Esophagus squamous epithelium (tissue), 4 donors: Measurements from ENCODE around the gene WNT9A.

Source experiments
- CTCF ChIP-seq, 6 experiments: fragments of 450-650 bp in 4 of 6; fragments of 200-600 bp in 2 of 6; sonication (generic) in 2 of 6; IDR thresholded peaks; one replicate each; pipeline ENCODE4 v1.5.1; 2016 to 2019; ENCODE audit warnings: antibody characterized with exemption in 6 of 6, mild to moderate bottlenecking in 4 of 6, moderate library complexity in 4 of 6
- POLR2A ChIP-seq, 4 donors: fragments of 450-650 bp; IDR thresholded peaks; one replicate each; pipeline ENCODE4 v1.6.1; 2017; ENCODE audit warnings: antibody characterized with exemption in 4 of 4, mild to moderate bottlenecking in 4 of 4, moderate library complexity in 3 of 4

GRCh38 chr1:227953022-227953412, 5.3 kb upstream of the WNT9A start:
- TF ChIP-seq POLR2A (IDR thresholded peaks at IDR 0.05), result no peak
- TF ChIP-seq CTCF (IDR thresholded peaks at IDR 0.05), result no peak
